Keratinocyte (primary cell): ENCODE data around the gene VWA7.

Source experiments
- CTCF ChIP-seq, 3 experiments: IDR thresholded peaks in 1 of 3; conservative IDR thresholded peaks in 1 of 3; optimal IDR thresholded peaks in 1 of 3; 2 replicates in 2 of 3; 3 replicates in 1 of 3; pipeline versions ENCODE3 to v1.5.1; 2011; ENCODE audit warnings: low read length in 3 of 3, mild to moderate bottlenecking in 3 of 3, moderate library complexity in 2 of 3, control low read depth in 1 of 3, inconsistent platforms in 1 of 3; ENCODE audit not compliant: insufficient read depth in 2 of 3; ENCODE audit errors: extremely low read depth in 1 of 3
- EZH2 ChIP-seq: IDR thresholded peaks from one replicate; pipeline ENCODE4 v1.6.1; 2012; ENCODE audit warnings: inconsistent platforms, mild to moderate bottlenecking, low read length, moderate library complexity

- no peak for TF ChIP-seq CTCF (optimal IDR thresholded peaks at IDR 0.05 in 1 of 3, IDR thresholded peaks at IDR 0.05 in 1 of 3, conservative IDR thresholded peaks at IDR 0.05 in 1 of 3; ENCODE audit: extremely low read depth in 1 of 3, insufficient read depth in 2 of 3, low read length in 3 of 3)
- no peak for TF ChIP-seq EZH2
Observed at GRCh38 chr6:31730631-31731086, 46.5 kb downstream of the VWA7 start.
